SJCRH30 (cell line): ENCODE data around the gene PTPRE. TPM values are rescaled to one million over a fixed set of nuclear protein-coding genes. Genes with fewer than 3 reads are reported as not detected.

Source experiments
- DNase-seq, 2 experiments: peaks; one replicate each; pipeline ENCODE4 v3.0.0-alpha.2; 2015 to 2020
- H3K27ac ChIP-seq: fragments of 250-450 bp; sonication (Bioruptor Pico); 2 replicates; pipeline ENCODE4 v1.5.1; 2020; ENCODE audit warnings: mild to moderate bottlenecking, moderate library complexity
- H3K27me3 ChIP-seq: fragments of 250-450 bp; sonication (Bioruptor Pico); 2 replicates; pipeline ENCODE4 v1.5.1; 2020; ENCODE audit warnings: mild to moderate bottlenecking, moderate library complexity
- H3K36me3 ChIP-seq: fragments of 250-450 bp; sonication (Bioruptor Pico); 2 replicates; pipeline ENCODE4 v1.5.1; 2020; ENCODE audit warnings: mild to moderate bottlenecking, moderate library complexity
- H3K4me1 ChIP-seq: fragments of 250-450 bp; sonication (Bioruptor Pico); 2 replicates; pipeline ENCODE4 v1.5.1; 2020; ENCODE audit warnings: mild to moderate bottlenecking, moderate library complexity
- H3K4me3 ChIP-seq: fragments of 250-450 bp; sonication (Bioruptor Pico); 2 replicates; pipeline ENCODE4 v1.5.1; 2020; ENCODE audit warnings: mild to moderate bottlenecking, moderate library complexity
- H3K9me3 ChIP-seq: fragments of 250-450 bp; sonication (Bioruptor Pico); replicated peaks from 2 replicates; pipeline ENCODE4 v1.5.1; 2020; ENCODE audit warnings: mild to moderate bottlenecking, moderate library complexity
- total RNA-seq: library from RNA; depleted of rRNA; stranded (reverse); fragments of >200 nt; shearing (Covaris generic); gene quantifications from 2 replicates; pipeline ENCODE4 v1.2.3, GENCODE V29; 2014

PTPRE gene
- total RNA-seq, 1 experiment from 2014 or later = 5.2 TPM

GRCh38 chr10:127909716-127910463 lies 3.0 kb downstream of the PTPRE start:
- Histone ChIP-seq H3K27me3 (no peaks in the 10 kb centered on the region), H3K4me1 (no peaks in the 10 kb centered on the region), H3K27ac (no peak overlapping the region), H3K9me3 (no peaks in the 10 kb centered on the region), H3K4me3 (no peak overlapping the region), H3K36me3 (no peaks in the 10 kb centered on the region)
- no peak for DNase-seq

DNA sequence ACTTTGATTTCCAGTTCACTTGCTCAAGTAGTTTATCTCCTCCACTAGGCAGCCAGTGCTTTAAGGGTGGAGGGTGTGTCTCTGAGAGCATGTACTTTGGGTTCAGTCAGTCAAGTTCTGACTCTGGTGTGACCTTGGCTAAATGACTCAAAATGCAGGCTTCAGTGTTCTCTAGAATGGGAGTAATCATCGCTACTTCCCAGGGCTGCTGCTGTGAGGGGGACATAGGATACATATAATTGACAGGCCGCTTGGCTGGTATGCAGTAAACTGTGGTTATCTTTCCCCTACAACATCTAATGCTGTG lies 3.5 kb downstream of the PTPRE start:
- Histone ChIP-seq H3K4me1 (no peaks in the 10 kb centered on the region), H3K27ac (no peak overlapping the region), H3K36me3 (no peaks in the 10 kb centered on the region), H3K9me3 (no peaks in the 10 kb centered on the region), H3K4me3 (no peak overlapping the region), H3K27me3 (no peaks in the 10 kb centered on the region)
- DNase-seq = no peak

DNA sequence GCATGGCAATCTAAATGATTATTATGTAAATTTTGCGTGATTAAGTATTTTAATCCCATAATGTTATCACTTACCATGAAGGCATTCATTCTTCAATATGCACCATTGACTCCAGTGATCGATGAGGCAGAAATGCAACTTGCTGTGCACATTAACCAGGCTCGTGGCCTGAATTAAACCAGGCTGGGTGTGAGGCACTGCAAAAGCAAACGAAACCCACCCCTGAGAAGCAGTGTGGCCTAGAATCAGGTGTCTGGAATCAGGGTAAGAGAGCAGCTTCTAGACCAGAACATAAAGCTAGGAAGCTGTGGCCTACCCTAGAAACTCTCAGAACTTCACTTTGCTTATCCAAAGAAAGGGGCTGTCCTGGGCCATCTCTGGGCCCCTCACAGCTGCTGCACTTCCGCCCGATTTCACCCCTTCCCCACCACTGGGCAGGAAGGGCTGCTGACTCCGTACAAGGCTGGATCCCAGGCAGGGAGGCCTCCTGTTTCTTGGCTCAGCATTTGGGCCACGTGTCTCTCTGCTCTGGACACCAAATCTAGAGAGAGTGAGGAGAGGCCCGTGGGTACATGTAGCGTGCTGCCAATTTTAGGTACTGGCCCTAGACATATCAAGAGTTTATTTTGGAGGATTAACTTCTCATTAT lies 4.4 kb downstream of the PTPRE start:
- H3K4me1 ChIP-seq = no peaks in the 10 kb centered on the region
- no peaks in the 10 kb centered on the region for H3K27me3 ChIP-seq
- no peak overlapping the region for H3K4me3 ChIP-seq
- no peak overlapping the region for H3K27ac ChIP-seq
- no peak for DNase-seq
- H3K36me3 ChIP-seq = no peaks in the 10 kb centered on the region
- no peaks in the 10 kb centered on the region for H3K9me3 ChIP-seq

DNA sequence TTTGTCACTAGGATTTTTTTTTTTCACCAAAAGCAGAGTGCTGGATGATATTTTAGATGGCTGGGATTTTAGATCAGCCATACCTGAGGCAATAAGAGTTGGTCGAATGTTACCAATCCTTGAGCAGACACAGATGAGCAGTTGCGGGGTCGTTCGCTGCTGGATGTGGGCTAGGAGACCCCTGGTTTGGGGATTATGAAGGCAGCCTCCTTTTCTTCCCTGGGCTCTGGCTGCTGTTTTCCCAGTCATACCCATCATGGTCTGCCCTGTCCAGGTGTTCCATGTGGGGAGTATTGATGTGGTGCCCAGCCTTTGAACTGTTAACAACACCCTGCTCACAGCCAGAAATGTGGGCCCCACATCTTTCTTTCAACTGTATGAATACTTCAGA lies 5.0 kb downstream of the PTPRE start:
- H3K9me3 ChIP-seq = no peaks in the 10 kb centered on the region
- DNase-seq = no peak
- H3K27ac ChIP-seq = no peak overlapping the region
- H3K4me3 ChIP-seq = no peak overlapping the region
- no peaks in the 10 kb centered on the region for H3K36me3 ChIP-seq
- no peaks in the 10 kb centered on the region for H3K27me3 ChIP-seq
- no peaks in the 10 kb centered on the region for H3K4me1 ChIP-seq

- DNase-seq = no peak
- Histone ChIP-seq H3K4me1 (no peaks in the 10 kb centered on the region), H3K36me3 (no peaks in the 10 kb centered on the region), H3K27me3 (no peaks in the 10 kb centered on the region), H3K4me3 (no peak overlapping the region), H3K27ac (no peak overlapping the region), H3K9me3 (no peaks in the 10 kb centered on the region)
These were observed 5.9 kb downstream of the PTPRE start for GRCh38 chr10:127912607-127913367.

DNA sequence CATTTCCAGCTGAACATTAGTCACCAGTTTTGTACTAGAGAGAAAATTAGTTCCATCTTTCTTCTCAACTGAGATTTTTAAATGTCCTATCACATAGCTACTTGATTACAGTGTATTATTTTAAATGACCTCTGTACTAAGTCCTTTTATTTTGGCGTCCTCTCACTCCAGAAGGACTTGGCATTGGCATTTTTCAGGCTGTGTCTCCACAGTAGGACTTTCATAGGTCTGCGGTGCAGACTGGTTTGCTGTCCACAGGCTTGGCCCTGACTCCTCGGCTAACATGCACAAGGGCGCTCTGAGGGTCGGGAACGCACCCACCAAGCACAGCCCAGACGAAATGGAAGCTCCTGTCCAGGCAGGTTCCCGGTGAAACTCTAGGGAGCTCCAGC lies 6.5 kb downstream of the PTPRE start:
- H3K27ac ChIP-seq = no peak overlapping the region
- H3K27me3 ChIP-seq = no peaks in the 10 kb centered on the region
- H3K4me1 ChIP-seq = no peaks in the 10 kb centered on the region
- no peaks in the 10 kb centered on the region for H3K36me3 ChIP-seq
- DNase-seq = no peak
- H3K4me3 ChIP-seq = no peak overlapping the region
- no peaks in the 10 kb centered on the region for H3K9me3 ChIP-seq

- Histone ChIP-seq H3K4me1 (no peaks in the 10 kb centered on the region), H3K36me3 (no peaks in the 10 kb centered on the region), H3K27me3 (no peaks in the 10 kb centered on the region), H3K4me3 (no peak overlapping the region), H3K9me3 (no peaks in the 10 kb centered on the region), H3K27ac (no peak overlapping the region)
- no peak for DNase-seq
These were observed 8.4 kb downstream of the PTPRE start for GRCh38 chr10:127915324-127915723.

GRCh38 chr10:127916826-127917225 lies 9.9 kb downstream of the PTPRE start:
- H3K36me3 ChIP-seq = no peaks in the 10 kb centered on the region
- H3K27me3 ChIP-seq = no peaks in the 10 kb centered on the region
- DNase-seq = no peak

GRCh38 chr10:127918572-127918971 lies 11.7 kb downstream of the PTPRE start:
- Histone ChIP-seq H3K27me3 (no peaks in the 10 kb centered on the region), H3K36me3 (no peaks in the 10 kb centered on the region), H3K4me3 (no peak overlapping the region), H3K9me3 (no peaks in the 10 kb centered on the region), H3K4me1 (no peaks in the 10 kb centered on the region), H3K27ac (no peak overlapping the region)
- no peak for DNase-seq

More at GRCh38 chr10:127916826-127917225, 9.9 kb downstream of the PTPRE start:
- Histone ChIP-seq H3K27ac (no peak overlapping the region), H3K4me1 (no peaks in the 10 kb centered on the region), H3K4me3 (no peak overlapping the region), H3K9me3 (no peaks in the 10 kb centered on the region)

DNA sequence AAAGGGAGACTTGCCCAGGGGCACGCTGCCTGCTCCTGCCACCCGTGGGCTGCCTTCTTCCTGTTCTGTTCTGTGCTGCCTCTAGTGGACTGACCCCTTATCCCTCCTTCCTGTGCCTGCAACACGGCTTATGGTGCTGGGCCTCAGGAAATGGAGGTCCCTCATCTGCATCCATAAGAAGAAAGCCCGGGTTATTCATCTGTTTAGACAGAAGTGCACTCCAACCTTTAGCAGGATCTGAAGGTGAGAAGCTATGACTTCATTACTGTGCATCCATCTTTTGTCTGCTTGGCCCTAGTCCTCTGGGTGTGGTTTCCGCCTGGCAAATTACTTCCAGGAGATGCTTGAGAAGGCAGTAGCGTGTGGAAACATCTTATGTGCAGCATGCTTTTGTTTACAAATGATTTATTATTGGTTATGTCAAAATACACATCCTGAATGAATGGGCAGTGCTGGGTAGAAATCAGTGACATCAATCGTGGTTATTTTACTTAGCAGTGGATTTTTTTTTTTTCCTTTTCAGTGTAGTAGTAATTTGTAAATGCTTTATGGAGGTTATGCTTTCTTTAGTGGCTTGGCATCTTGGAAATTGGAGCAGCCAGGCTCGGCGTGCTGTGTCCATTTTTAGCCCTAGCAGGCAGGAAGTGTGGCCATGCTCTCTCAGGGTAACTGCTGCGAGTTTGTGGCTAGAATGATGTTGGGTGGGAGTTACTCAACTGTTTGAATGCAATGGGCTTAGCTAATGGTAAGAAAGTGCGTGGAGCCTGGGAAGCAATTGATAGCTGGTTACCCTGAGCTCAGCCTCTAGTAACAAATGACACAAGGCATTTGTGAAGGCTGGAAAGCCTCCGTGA lies 12.7 kb downstream of the PTPRE start:
- DNase-seq = peak; percentile 11 to 13
- H3K4me3 ChIP-seq = no peak overlapping the region
- no peaks in the 10 kb centered on the region for H3K9me3 ChIP-seq
- no peaks in the 10 kb centered on the region for H3K4me1 ChIP-seq
- no peak overlapping the region for H3K27ac ChIP-seq
- no peaks in the 10 kb centered on the region for H3K27me3 ChIP-seq
- H3K36me3 ChIP-seq = no peaks in the 10 kb centered on the region

DNA sequence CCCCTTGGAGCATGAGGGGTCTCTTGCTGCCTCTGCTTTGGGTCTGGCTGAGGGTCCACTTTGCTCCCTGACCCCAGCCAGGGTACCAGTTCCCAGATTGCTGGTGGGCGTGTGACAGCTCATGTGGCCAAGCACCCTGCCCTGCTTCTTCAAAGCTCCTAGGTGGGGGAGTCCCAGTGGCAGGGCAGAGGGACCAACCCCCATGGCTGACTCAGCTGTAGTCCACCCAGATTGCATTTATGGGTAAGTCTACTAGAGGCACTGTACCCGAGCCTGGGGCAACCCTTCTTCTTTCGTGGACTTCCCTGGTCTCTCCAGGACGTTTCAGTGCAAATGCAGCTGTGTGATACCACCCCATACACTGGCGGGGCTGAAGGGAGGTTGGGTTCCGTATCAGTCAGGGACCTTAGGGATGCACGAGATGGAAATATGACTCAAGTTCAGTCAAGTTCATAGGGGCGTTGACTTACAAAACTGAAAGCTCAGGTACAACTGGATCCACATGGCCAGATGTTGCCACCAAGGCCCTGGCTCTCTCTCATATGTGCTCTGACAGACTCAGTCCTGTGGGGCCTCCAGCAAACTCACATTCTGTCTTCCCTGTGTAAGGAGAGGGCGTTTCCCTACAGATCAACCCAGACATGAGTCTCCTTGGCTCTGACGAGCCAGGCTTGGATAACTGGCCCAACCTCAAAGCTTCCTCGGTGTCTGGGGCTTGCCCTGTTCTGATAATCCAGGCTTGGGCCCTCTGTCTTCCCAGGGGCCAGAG lies 13.6 kb downstream of the PTPRE start:
- no peak for DNase-seq
- Histone ChIP-seq H3K4me3 (no peak overlapping the region), H3K27me3 (no peaks in the 10 kb centered on the region), H3K4me1 (no peaks in the 10 kb centered on the region), H3K36me3 (no peaks in the 10 kb centered on the region), H3K27ac (no peak overlapping the region), H3K9me3 (no peaks in the 10 kb centered on the region)

DNA sequence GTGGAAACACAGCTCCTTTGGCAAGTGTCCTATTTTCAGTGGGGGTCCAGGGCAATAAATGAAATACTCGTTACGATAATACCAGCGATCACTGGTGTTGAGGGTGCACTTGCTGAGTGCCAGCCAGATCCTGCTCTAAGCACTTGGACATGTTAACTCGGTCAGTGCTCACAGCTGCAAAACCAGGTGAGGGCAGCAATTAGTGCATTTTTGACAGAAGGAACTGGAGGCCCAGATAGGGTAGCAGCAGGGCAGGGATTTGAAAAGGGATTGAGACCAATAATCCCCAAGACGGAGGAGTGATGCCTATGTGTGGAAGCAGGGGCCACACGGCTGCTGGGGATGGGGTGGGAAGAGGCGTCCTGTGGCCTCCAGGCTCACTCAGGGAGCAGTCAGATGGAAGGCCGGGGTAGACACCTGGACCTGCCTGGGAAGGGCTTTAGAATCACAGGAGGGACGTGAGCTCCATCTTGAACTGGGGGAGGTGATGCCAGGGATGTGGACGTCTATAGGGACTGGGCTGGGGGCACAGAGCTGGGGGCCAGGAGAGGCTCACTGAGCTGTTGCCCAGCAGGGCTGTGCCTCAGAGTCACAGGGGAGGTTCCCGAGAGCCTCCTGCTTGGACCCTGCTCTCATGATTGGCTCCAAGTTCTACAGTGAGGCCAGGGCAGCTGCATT lies 14.3 kb downstream of the PTPRE start:
- Histone ChIP-seq H3K27ac (no peak overlapping the region), H3K9me3 (no peaks in the 10 kb centered on the region), H3K36me3 (no peaks in the 10 kb centered on the region), H3K4me1 (no peaks in the 10 kb centered on the region), H3K27me3 (no peaks in the 10 kb centered on the region), H3K4me3 (no peak overlapping the region)
- no peak for DNase-seq

GRCh38 chr10:127921753-127922145 lies 14.8 kb downstream of the PTPRE start:
- H3K9me3 ChIP-seq = no peaks in the 10 kb centered on the region
- H3K4me1 ChIP-seq = no peaks in the 10 kb centered on the region
- H3K4me3 ChIP-seq = no peak overlapping the region
- H3K36me3 ChIP-seq = no peaks in the 10 kb centered on the region
- DNase-seq = no peak
- no peaks in the 10 kb centered on the region for H3K27me3 ChIP-seq
- no peak overlapping the region for H3K27ac ChIP-seq

GRCh38 chr10:127922206-127922605 lies 15.3 kb downstream of the PTPRE start:
- no peaks in the 10 kb centered on the region for H3K36me3 ChIP-seq
- no peaks in the 10 kb centered on the region for H3K9me3 ChIP-seq
- no peak overlapping the region for H3K27ac ChIP-seq
- H3K27me3 ChIP-seq = no peaks in the 10 kb centered on the region
- no peak for DNase-seq
- H3K4me3 ChIP-seq = no peak overlapping the region
- H3K4me1 ChIP-seq = no peaks in the 10 kb centered on the region
